Right cardiac atrium (tissue), 5 donors: ENCODE data around the gene AGAP1. TPM values are rescaled to one million over a fixed set of nuclear protein-coding genes. Genes with fewer than 3 reads are reported as not detected.
"Not testable (repeated sequence)": the region's sequence is repeated elsewhere in the genome, so short reads cannot be mapped to it uniquely, and the experiment has no call there.

ENCODE experiments used
- ATAC-seq, 2 donors: fragments of 200-7000 bp; cut with Tn5 transposase; one replicate each; pipeline versions ENCODE4 v1.8.0 to v1.9.1; 2020; ENCODE audit warnings: moderate library complexity in 2 of 2, mild to moderate bottlenecking in 1 of 2
- DNase-seq, 3 donors: peaks; one replicate each; pipeline ENCODE4 v3.0.0-alpha.2; 2020
- H3K27ac ChIP-seq: one replicate; pipeline ENCODE4 v1.5.1; 2013; ENCODE audit warnings: mild to moderate bottlenecking, low read length, control low read depth, moderate library complexity
- H3K27me3 ChIP-seq: one replicate; pipeline ENCODE4 v1.6.1; 2013; ENCODE audit not compliant: control insufficient read depth, insufficient read depth
- H3K4me1 ChIP-seq: one replicate; pipeline ENCODE4 v1.6.1; 2013; ENCODE audit warnings: low read length; ENCODE audit not compliant: control insufficient read depth, insufficient read depth
- H3K4me3 ChIP-seq: one replicate; pipeline ENCODE4 v1.5.1; 2013; ENCODE audit warnings: low read length, control low read depth
- H3K9me3 ChIP-seq: one replicate; pipeline ENCODE4 v1.6.1; 2013; ENCODE audit warnings: low read length; ENCODE audit not compliant: control insufficient read depth
- WGBS: extraction: QIAGEN DNeasy Blood & Tissue Kit; methylation state at CpG from one replicate; pipeline ENCODE4 v1.1.7; 2013; 5-methylcytosine and 5-hydroxymethylcytosine counted together
- intact Hi-C, 4 donors: fragments of 100-400 bp; cut with DNase I; formaldehyde crosslinking; loops; one replicate each; pipeline versions ENCODE4 v1.11.0 to v1.14.0; 2022 to 2023
- polyA plus RNA-seq: library from polyadenylated mRNA; stranded (reverse); fragments of 200-250 nt; gene quantifications from one replicate; pipeline ENCODE4 v1.2.3, GENCODE V29; 2013
- total RNA-seq, 4 donors: library from RNA; stranded (reverse); fragmentation: NEBNext Ultra II Directional; extraction: Animal tissue kit (Norgen Biotek cat#: 25700); gene quantifications; one replicate each; pipeline ENCODE4 v1.2.1, GENCODE V29; 2021
- donor health status: healthy with polysubstance abuse.
- donor health status: DM: no; HTN: yes; CAD: no.
- donor health status: DM: no; HTN: no; CAD: no.
- donor health status: DM: no; HTN: yes; CAD: no; lungs with severe emphysema.
- donor health status: DM: yes; HTN: yes; CAD: no.

Gene AGAP1
- total and polyA plus RNA-seq, 5 donors, result 10.5 to 25.3 (median 22.6) TPM

- DNase-seq, result no peak
- 94% methylated on average over 14 of the region's 14 CpGs for WGBS
- no peak overlapping the region for H3K27ac ChIP-seq
- H3K4me1 ChIP-seq, result no peaks in the 10 kb centered on the region
- intact Hi-C loops, result no loop called here
- H3K9me3 ChIP-seq, result no peaks in the 10 kb centered on the region
- ATAC-seq, result no peak
- H3K27me3 ChIP-seq, result no peaks in the 10 kb centered on the region
- H3K4me3 ChIP-seq, result no peak overlapping the region
Measured at GRCh38 chr2:236052206-236052605, 558.4 kb downstream of the AGAP1 start.

- ATAC-seq, result no peak
- DNase-seq, result no peak
- 83% methylated on average over 37 of the region's 37 CpGs for WGBS
- Histone ChIP-seq H3K4me1 (no peaks in the 10 kb centered on the region), H3K27ac (no peak overlapping the region), H3K4me3 (no peak overlapping the region), H3K9me3 (no peaks in the 10 kb centered on the region), H3K27me3 (no peaks in the 10 kb centered on the region)
- intact Hi-C loops, result no loop called here
Measured at GRCh38 chr2:236052926-236053821, 559.3 kb downstream of the AGAP1 start.

- H3K4me3 ChIP-seq, result no peak overlapping the region
- 55% methylated on average over 2 of the region's 2 CpGs for WGBS
- DNase-seq, result no peak
- no peaks in the 10 kb centered on the region for H3K27me3 ChIP-seq
- no peak overlapping the region for H3K27ac ChIP-seq
- H3K9me3 ChIP-seq, result no peaks in the 10 kb centered on the region
- intact Hi-C loops, result no loop called here
- H3K4me1 ChIP-seq, result no peaks in the 10 kb centered on the region
- no peak for ATAC-seq
Measured at GRCh38 chr2:236054125-236054524, 560.3 kb downstream of the AGAP1 start.

- no peak overlapping the region for H3K27ac ChIP-seq
- no peak for DNase-seq
- H3K4me1 ChIP-seq, result no peaks in the 10 kb centered on the region
- H3K27me3 ChIP-seq, result no peaks in the 10 kb centered on the region
- no peak for ATAC-seq
- intact Hi-C loops, result no loop called here
- 74% methylated on average over 19 of the region's 19 CpGs for WGBS
- H3K9me3 ChIP-seq, result no peaks in the 10 kb centered on the region
- no peak overlapping the region for H3K4me3 ChIP-seq
Measured at GRCh38 chr2:236054621-236055305, 560.9 kb downstream of the AGAP1 start.

GRCh38 chr2:236055471-236055870, 561.6 kb downstream of the AGAP1 start:
- DNase-seq (no peak), ATAC-seq (no peak)
- Histone ChIP-seq H3K27ac (no peak overlapping the region), H3K27me3 (no peaks in the 10 kb centered on the region), H3K4me3 (no peak overlapping the region), H3K9me3 (no peaks in the 10 kb centered on the region), H3K4me1 (no peaks in the 10 kb centered on the region)
- WGBS, result 68% methylated on average over 13 of the region's 13 CpGs
- intact Hi-C loops, result no loop called here

GRCh38 chr2:236056141-236056540, 562.3 kb downstream of the AGAP1 start:
- intact Hi-C loops, result no loop called here
- Histone ChIP-seq H3K9me3 (no peaks in the 10 kb centered on the region), H3K4me1 (no peaks in the 10 kb centered on the region), H3K4me3 (no peak overlapping the region), H3K27ac (no peak overlapping the region), H3K27me3 (no peaks in the 10 kb centered on the region)
- DNase-seq (no peak), ATAC-seq (no peak)
- WGBS, result 94% methylated on average over 9 of the region's 9 CpGs

GRCh38 chr2:236057375-236057774, 563.5 kb downstream of the AGAP1 start:
- 92% methylated on average over 4 of the region's 4 CpGs for WGBS
- DNase-seq (no peak), ATAC-seq (no peak)
- no peaks in the 10 kb centered on the region for H3K9me3 ChIP-seq
- H3K27ac ChIP-seq, result no peak overlapping the region
- H3K4me1 ChIP-seq, result no peaks in the 10 kb centered on the region
- no peak overlapping the region for H3K4me3 ChIP-seq
- H3K27me3 ChIP-seq, result no peaks in the 10 kb centered on the region
- intact Hi-C loops, result no loop called here

GRCh38 chr2:236061497-236061896, 567.7 kb downstream of the AGAP1 start:
- intact Hi-C loops, result no loop called here
- H3K4me1 ChIP-seq, result no peaks in the 10 kb centered on the region
- no peaks in the 10 kb centered on the region for H3K27me3 ChIP-seq
- 58% methylated on average over 9 of the region's 9 CpGs for WGBS
- no peak overlapping the region for H3K27ac ChIP-seq
- H3K9me3 ChIP-seq, result no peaks in the 10 kb centered on the region
- H3K4me3 ChIP-seq, result no peak overlapping the region
- DNase-seq (no peak), ATAC-seq (no peak)

GRCh38 chr2:236061899-236062298, 568.1 kb downstream of the AGAP1 start:
- no peak for ATAC-seq

GRCh38 chr2:236062806-236063205, 569.0 kb downstream of the AGAP1 start:
- WGBS, result 96% methylated on average over 5 of the region's 5 CpGs
- not testable (repeated sequence) for ATAC-seq

More at GRCh38 chr2:236061899-236062298, 568.1 kb downstream of the AGAP1 start:
- intact Hi-C loops, result no loop called here
- WGBS, result 89% methylated on average over 12 of the region's 12 CpGs
- Histone ChIP-seq H3K4me3 (no peak overlapping the region), H3K9me3 (no peaks in the 10 kb centered on the region), H3K27me3 (no peaks in the 10 kb centered on the region), H3K4me1 (no peaks in the 10 kb centered on the region), H3K27ac (no peak overlapping the region)
- DNase-seq, result peak in 1 of 3 donors; percentile 53

GRCh38 chr2:236063994-236064393, 570.2 kb downstream of the AGAP1 start:
- no peaks in the 10 kb centered on the region for H3K9me3 ChIP-seq
- no peak for DNase-seq
- no peak overlapping the region for H3K4me3 ChIP-seq
- no peaks in the 10 kb centered on the region for H3K27me3 ChIP-seq
- intact Hi-C loops, result no loop called here
- no peak for ATAC-seq
- WGBS, result 90% methylated on average over 7 of the region's 7 CpGs
- H3K4me1 ChIP-seq, result no peaks in the 10 kb centered on the region
- no peak overlapping the region for H3K27ac ChIP-seq

More at GRCh38 chr2:236062806-236063205, 569.0 kb downstream of the AGAP1 start:
- H3K4me3 ChIP-seq, intact Hi-C loops, H3K9me3 ChIP-seq, H3K4me1 ChIP-seq, H3K27ac ChIP-seq, DNase-seq, H3K27me3 ChIP-seq: not testable (repeated sequence)
